ENCODE data around the gene MS4A18.

DNA sequence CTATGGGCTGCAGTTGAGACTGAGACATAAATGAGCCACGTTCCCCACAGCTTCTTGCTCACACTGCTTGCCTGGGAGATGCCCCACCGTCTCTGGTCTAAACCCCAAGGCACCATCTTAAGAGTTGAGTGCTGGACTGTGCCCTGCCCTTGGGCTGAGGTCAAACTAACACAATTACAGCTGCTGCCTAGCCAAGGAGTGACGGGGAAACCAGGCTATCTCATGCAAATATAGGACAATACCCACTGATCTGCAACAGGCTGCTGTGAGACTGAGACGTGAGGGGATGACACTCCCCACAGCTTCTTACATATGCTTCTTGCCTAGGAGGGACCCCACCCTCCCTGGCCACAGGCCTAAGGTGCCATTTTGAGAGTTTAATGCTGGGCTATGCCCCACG, 32.9 kb upstream of the MS4A18 start:
- TF ChIP-seq CTCF (IDR thresholded peaks at IDR 0.05; ENCODE audit: low read length) (no peak), EZH2 (IDR thresholded peaks at IDR 0.05; ENCODE audit: borderline replicate concordance, low read length) (no peak)

Measured in OCI-LY1 (cell line).